K562 (cell line): ENCODE data around the gene FBXO28. TPM values are rescaled to one million over a fixed set of nuclear protein-coding genes. Genes with fewer than 3 reads are reported as not detected.

ENCODE experiments used
- ATAC-seq: fragments of 200-7000 bp; cut with Tn5 transposase; 3 replicates; pipeline ENCODE4 v1.9.1; 2020; ENCODE audit warnings: moderate library complexity
- BruUV-seq: library from RNA; stranded (reverse); fragments of 400-500 nt; replicated peaks from 2 replicates; lab custom pipeline; 2021; lab: Mats Ljungman, UMichigan
- CTCF ChIA-PET: fragments of 300-600 bp; formaldehyde crosslinking; extraction: SDS; loops from one replicate; lab custom pipeline; 2021; ENCODE audit warnings: low intra/inter-chr PET ratio; lab: Yijun Ruan, JAX
- POLR2A ChIA-PET: fragments of 300-600, 350-650 bp; sonication (Branson Sonifier 250); formaldehyde crosslinking; extraction: SDS; loops from one replicate; lab custom pipeline; 2021; ENCODE audit warnings: antibody characterized with exemption, inconsistent platforms; lab: Yijun Ruan, JAX
- DNase-seq, 4 experiments: peaks; one replicate each; pipeline versions ENCODE4 v3.0.0 to v3.0.0-alpha.2; 2011 to 2018; ENCODE audit warnings: low spot score in 3 of 4, mixed read lengths in 3 of 4; ENCODE audit errors: extremely low read depth in 1 of 4
- FAIRE-seq: peaks from 2 replicates; lab custom pipeline; 2011; peaks lifted over from hg19 to GRCh38; lab: Jason Lieb, UNC
- H2AFZ ChIP-seq: 2 replicates; pipeline ENCODE4 v1.6.0; 2011; ENCODE audit warnings: low read depth, low read length, control low read depth, inconsistent platforms
- H3K27ac ChIP-seq: fragments of 200-600 bp; 3 replicates; pipeline ENCODE4 v1.8.0; 2011; ENCODE audit warnings: low read depth, mild to moderate bottlenecking, control low read depth, inconsistent platforms, low read length, moderate library complexity, mixed read lengths; ENCODE audit errors: extremely low read depth
- H3K27me3 ChIP-seq, 2 experiments: fragments of 300-600 bp in 1 of 2; 2 replicates in 1 of 2; 3 replicates in 1 of 2; pipeline versions ENCODE4 v1.6.0 to v1.8.0; 2011; ENCODE audit warnings: inconsistent platforms in 2 of 2, low read length in 2 of 2, mild to moderate bottlenecking in 1 of 2, mixed read lengths in 1 of 2, moderate library complexity in 1 of 2; ENCODE audit not compliant: control insufficient read depth in 2 of 2, insufficient read depth in 2 of 2
- H3K36me3 ChIP-seq: fragments of 300-600 bp; 3 replicates; pipeline ENCODE4 v1.8.0; 2011; ENCODE audit warnings: mild to moderate bottlenecking, low read length, inconsistent platforms; ENCODE audit not compliant: control insufficient read depth, insufficient read depth
- H3K4me1 ChIP-seq, 2 experiments: fragments of 200-600 bp in 1 of 2; replicated peaks in 1 of 2; 2 replicates in 1 of 2; 3 replicates in 1 of 2; pipeline versions ENCODE4 v1.5.1 to v1.8.0; 2011; ENCODE audit warnings: inconsistent platforms in 2 of 2, low read length in 2 of 2, mild to moderate bottlenecking in 1 of 2, mixed read lengths in 1 of 2, moderate library complexity in 1 of 2; ENCODE audit not compliant: control insufficient read depth in 2 of 2, insufficient read depth in 2 of 2
- H3K4me2 ChIP-seq: 2 replicates; pipeline ENCODE4 v1.6.1; 2011; ENCODE audit warnings: low read length, control low read depth, inconsistent platforms, mixed read lengths; ENCODE audit not compliant: insufficient read depth
- H3K4me3 ChIP-seq: fragments of 200-600 bp; sonication (generic), shearing (Covaris generic); 2 replicates; pipeline ENCODE4 v1.5.1; 2016; ENCODE audit warnings: control low read depth, inconsistent platforms
- H3K79me2 ChIP-seq: fragments of 200-600 bp; 3 replicates; pipeline ENCODE4 v1.8.0; 2011; ENCODE audit warnings: low read length, inconsistent platforms; ENCODE audit not compliant: control insufficient read depth, insufficient read depth
- H3K9ac ChIP-seq, 2 experiments: 2 replicates each; pipeline versions ENCODE4 v1.6.0 to v1.6.1; 2011; ENCODE audit warnings: low read depth in 2 of 2, low read length in 2 of 2, control low read depth in 1 of 2, inconsistent platforms in 1 of 2, mild to moderate bottlenecking in 1 of 2, mixed read lengths in 1 of 2; ENCODE audit not compliant: insufficient read depth in 1 of 2
- H3K9me1 ChIP-seq: one replicate; pipeline ENCODE4 v1.6.0; 2011; ENCODE audit warnings: inconsistent platforms, mild to moderate bottlenecking, low read length, moderate library complexity; ENCODE audit not compliant: control insufficient read depth, insufficient read depth
- H3K9me3 ChIP-seq: replicated peaks from 2 replicates; pipeline ENCODE4 v1.5.1; 2011; ENCODE audit warnings: low read depth, low read length, inconsistent platforms; ENCODE audit not compliant: control insufficient read depth, insufficient read depth
- H4K20me1 ChIP-seq: replicated peaks from 2 replicates; pipeline ENCODE4 v1.6.1; 2011; ENCODE audit warnings: low read length, inconsistent platforms, mixed read lengths; ENCODE audit not compliant: control insufficient read depth, insufficient read depth
- BRD4 ChIP-seq: fragments of 200-600 bp; sonication (generic); IDR thresholded peaks from 2 replicates; pipeline ENCODE4 v1.6.1; 2017; ENCODE audit warnings: inconsistent platforms
- CBFA2T3 ChIP-seq: fragments of 450-650 bp; IDR thresholded peaks from 2 replicates; pipeline ENCODE4 v1.6.1; 2017
- CXXC5 ChIP-seq: fragments of 250-450 bp; sonication (Bioruptor Pico); IDR thresholded peaks from 2 replicates; pipeline ENCODE4 v1.8.0; 2022; ENCODE audit warnings: inconsistent platforms, mild to moderate bottlenecking, moderate library complexity
- DLX4 ChIP-seq: fragments of 250-450 bp; sonication (Bioruptor Pico); IDR thresholded peaks from 2 replicates; pipeline ENCODE4 v1.6.1; 2021; ENCODE audit warnings: mild to moderate bottlenecking
- ETS2 ChIP-seq: IDR thresholded peaks from 2 replicates; pipeline ENCODE4 v1.6.1; 2016; ENCODE audit warnings: borderline replicate concordance, missing genetic modification characterization, mild to moderate bottlenecking, moderate library complexity, missing compliant biosample characterization; ENCODE audit not compliant: poor library complexity, severe bottlenecking
- GATAD2B ChIP-seq: fragments of 450-650 bp; IDR thresholded peaks from 2 replicates; pipeline ENCODE4 v1.6.1; 2017; ENCODE audit warnings: mild to moderate bottlenecking, borderline replicate concordance
- HMGN3 ChIP-seq: IDR thresholded peaks from 2 replicates; pipeline ENCODE4 v1.6.1; 2011; ENCODE audit warnings: borderline replicate concordance, low read depth, mild to moderate bottlenecking, mixed read lengths, low read length; ENCODE audit not compliant: insufficient read length; ENCODE audit errors: extremely low read depth
- L3MBTL2 ChIP-seq: fragments of 450-650 bp; IDR thresholded peaks from 2 replicates; pipeline ENCODE4 v1.6.1; 2016; ENCODE audit warnings: mild to moderate bottlenecking, moderate library complexity
- LCOR ChIP-seq: sonication (generic); formaldehyde crosslinking; IDR thresholded peaks from 2 replicates; pipeline ENCODE4 v1.8.0; 2022; ENCODE audit warnings: mild to moderate bottlenecking, missing genetic modification reagents
- MCM7 ChIP-seq, 2 experiments: fragments of 450-650 bp; IDR thresholded peaks; 2 replicates each; pipeline ENCODE4 v1.6.1; 2016 to 2018
- MYC ChIP-seq, 2 experiments: fragments of 250-450 bp in 1 of 2; sonication (Bioruptor Pico) in 1 of 2; IDR thresholded peaks; 2 replicates each; pipeline versions ENCODE4 v1.5.1 to v1.6.1; 2012 to 2021; ENCODE audit warnings: low read depth in 2 of 2, borderline replicate concordance in 1 of 2, improper control_type of control experiment in 1 of 2, low read length in 1 of 2, mild to moderate bottlenecking in 1 of 2, moderate library complexity in 1 of 2
- SREBF1 ChIP-seq: fragments of 150-350 bp; IDR thresholded peaks from 2 replicates; pipeline ENCODE4 v1.6.1; 2014; ENCODE audit warnings: antibody characterized with exemption, low read depth, low read length, borderline replicate concordance
- TCF15 ChIP-seq: fragments of 250-450 bp; sonication (Bioruptor Pico); IDR thresholded peaks from 2 replicates; pipeline ENCODE4 v1.8.0; 2022; ENCODE audit warnings: moderate library complexity, mild to moderate bottlenecking, inconsistent platforms
- YY1 ChIP-seq, 3 experiments: IDR thresholded peaks; 2 replicates each; pipeline ENCODE4 v1.6.1; 2011; ENCODE audit warnings: low read length in 2 of 3, mild to moderate bottlenecking in 2 of 3, moderate library complexity in 2 of 3, borderline replicate concordance in 1 of 3, control low read depth in 1 of 3, low read depth in 1 of 3; ENCODE audit not compliant: insufficient read depth in 3 of 3, insufficient replicate concordance in 2 of 3, control insufficient read depth in 1 of 3, insufficient read length in 1 of 3; ENCODE audit errors: extremely low read depth in 1 of 3
- ZBTB7A ChIP-seq: IDR thresholded peaks from 2 replicates; pipeline ENCODE4 v1.6.1; 2011; ENCODE audit warnings: low read depth, mild to moderate bottlenecking, low read length, moderate library complexity, borderline replicate concordance; ENCODE audit not compliant: control insufficient read depth
- ZNF717 ChIP-seq: fragments of 250-450 bp; sonication (Bioruptor Pico); IDR thresholded peaks from 2 replicates; pipeline ENCODE4 v1.5.0; 2021
- WGBS: fragments of 100-300 bp; shearing (Covaris generic); methylation state at CpG from one replicate; pipeline ENCODE4 v1.1.6; 2016; ENCODE audit warnings: low coverage, mixed read lengths; ENCODE audit not compliant: insufficient coverage; ENCODE audit errors: missing lambda C conversion rate; 5-methylcytosine and 5-hydroxymethylcytosine counted together
- in situ Hi-C: fragments of 300-500 bp; cut with MboI; formaldehyde crosslinking; loops from 4 replicates; pipeline ENCODE4 v1.15.0; 2018; ENCODE audit warnings: inconsistent platforms, mixed read lengths
- intact Hi-C: fragments of 100-400 bp; cut with micrococcal nuclease; formaldehyde crosslinking; loops from 2 replicates; pipeline ENCODE4 v1.14.2; 2022
- polyA plus RNA-seq, 8 experiments: library from polyadenylated mRNA; depleted of rRNA in 4 of 8; stranded (reverse) in 5 of 8; unstranded in 3 of 8; fragments of >200 nt; fragmentation: Nextera tagmentation in 2 of 8; fragmentation: Illumina TruSeq in 1 of 8; extraction: Ambion mirVana in 2 of 8; extraction: Trizol in 1 of 8; gene quantifications; 2 replicates each; pipeline versions ENCODE4 v1.2.1 to v1.2.3, GENCODE V29; 2011 to 2014; ENCODE audit warnings: inconsistent platforms in 1 of 8, missing spikeins in 1 of 8
- total RNA-seq, 7 experiments: library from RNA; depleted of rRNA in 6 of 7; stranded (reverse); fragments of >200 nt in 6 of 7; fragmentation: Illumina TruSeq in 2 of 7; extraction: Trizol in 2 of 7; gene quantifications; 2 replicates each; pipeline versions ENCODE4 v1.2.1 to v1.2.3, GENCODE V29; 2011 to 2021; ENCODE audit warnings: low replicate concordance in 1 of 7

Gene FBXO28
- total and polyA plus RNA-seq, 9 of the 15 experiments (the other 6 are each of a cell fraction or from before 2014, with no cell fraction given) = 4.1 to 34.8 (median 25.3) TPM

GRCh38 chr1:224182866-224183590 lies 69.1 kb downstream of the FBXO28 start, which contains the start of gene DEGS1 (continued):
- no peak for TF ChIP-seq TCF15 (CRISPR knock-in tag)
- TF ChIP-seq CXXC5 (CRISPR knock-in tag) = peak; percentile 91
- TF ChIP-seq MCM7 (IDR thresholded peaks at IDR 0.05) = no peak

GRCh38 chr1:224183591-224184312 lies 69.8 kb downstream of the FBXO28 start:
- H2AFZ ChIP-seq = peak overlapping the region; percentile 96
- FAIRE-seq = peak; percentile 19
- TF ChIP-seq ZNF717 (no peak), GATAD2B (peak; percentile 2; the same call in 1 of the 2 replicates), L3MBTL2 (peak; percentile 38), SREBF1 (no peak), LCOR (CRISPR knock-in tag) (peak; percentile 53; the same call in 1 of the 2 replicates), ZBTB7A (peak; percentile 12; the same call in 1 of the 2 replicates), MYC (IDR thresholded peaks at IDR 0.05; ENCODE audit: low read depth, low read length) (no peak), MYC (CRISPR knock-in tag; IDR thresholded peaks at IDR 0.05; ENCODE audit: borderline replicate concordance, low read depth) (no peak), ETS2 (tag) (no peak), CBFA2T3 (no peak), BRD4 (peak; percentile 66; the same call in 1 of the 2 replicates), HMGN3 (peak; percentile 58), DLX4 (CRISPR knock-in tag) (no peak), YY1 (IDR thresholded peaks at IDR 0.05; ENCODE audit: borderline replicate concordance in 1 of 3, control insufficient read depth in 1 of 3, extremely low read depth in 1 of 3, insufficient read depth in 3 of 3, insufficient read length in 1 of 3, insufficient replicate concordance in 2 of 3, low read depth in 1 of 3, low read length in 2 of 3) (peak in 2 of 3 experiments; percentile 1 to 6)

More at GRCh38 chr1:224183591-224184312, 69.8 kb downstream of the FBXO28 start:
- Histone ChIP-seq H3K79me2 (peaks cover 56% of the 10 kb centered on the region), H3K4me1 (peaks cover 14 to 31% of the 10 kb centered on the region in 2 experiments; a peak in 4 of 5 replicates), H3K27ac (peak overlapping the region; percentile 93), H3K9me1 (no peaks in the 10 kb centered on the region), H4K20me1 (0 out of 2 replicates have a peak, but pooled peaks cover 3% of the 10 kb centered on the region), H3K36me3 (peaks cover 28% of the 10 kb centered on the region), H3K9ac (peak overlapping the region; percentile 91 to 97), H3K4me3 (peak overlapping the region; percentile 82), H3K4me2 (peak overlapping the region; percentile 79), H3K9me3 (no peaks in the 10 kb centered on the region; the same call in 1 of the 2 replicates), H3K27me3 (no peaks in the 10 kb centered on the region)
- in situ Hi-C loops = no loop called here
- under 1% methylated on average over 50 of the region's 53 CpGs for WGBS
- POLR2A ChIA-PET = interaction anchor here (0.8 to 2.9 kb wide), 6 partner anchors 9 to 24 kb away, joined by 3 to 10 read pairs (median 6); no protein-coding TSS in a partner anchor
- no TSS peak for BruUV-seq
- DNase-seq (peak in 3 of 4 experiments; percentile 77 to 87 (median 81)), ATAC-seq (peak; percentile 81)
- intact Hi-C loops = loop anchor here (2.0 to 5.0 kb wide), 2 partner anchors 23 to 149 kb away; partner anchors contain the start of gene NVL
- CTCF ChIA-PET = interaction anchor here (1.0 kb wide), 1 partner anchor 68 kb away, joined by 4 read pairs; no protein-coding TSS in a partner anchor
